ENCODE data around the gene FAM216A. TPM values are rescaled to one million over a fixed set of nuclear protein-coding genes. Genes with fewer than 3 reads are reported as not detected.
"Not testable (repeated sequence)": the region's sequence is repeated elsewhere in the genome, so short reads cannot be mapped to it uniquely, and the experiment has no call there.

The FAM216A gene
- total RNA-seq, 1 experiment from 2014 or later: 10.1 TPM

DNA sequence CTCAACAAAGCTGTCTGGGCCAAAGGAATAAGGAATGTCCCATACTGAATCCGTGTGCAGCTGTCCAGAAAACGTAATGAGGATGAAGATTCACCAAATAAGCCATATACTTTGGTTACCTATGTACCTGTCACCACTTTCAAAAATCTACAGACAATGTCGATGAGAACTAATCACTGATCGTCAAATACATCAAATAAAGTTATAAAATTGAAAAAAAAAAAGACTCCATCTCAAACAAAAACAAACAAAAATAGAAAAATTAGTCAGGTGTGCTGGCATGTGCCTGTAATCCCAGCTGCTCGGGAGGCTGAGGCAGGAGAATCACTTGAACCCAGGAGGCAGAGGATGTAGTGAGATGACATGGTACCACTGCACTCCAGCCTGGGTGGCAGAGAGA lies 7.5 kb upstream of the FAM216A start:
- intact Hi-C loops (cut with micrococcal nuclease); H4K20me1 ChIP-seq (ENCODE audit: insufficient read depth); H3K4me3 ChIP-seq (replicated peaks in 1 of 2; ENCODE audit: low read depth in 1 of 2, low read length in 2 of 2); ATAC-seq; H3K27me3 ChIP-seq (ENCODE audit: insufficient read depth, low read length); RAD21 ChIA-PET (ENCODE audit: low non-redundant PET in 1 of 2, low total read pairs in 2 of 2, uncharacterized antibody in 2 of 2, unreplicated experiment in 2 of 2); DNase-seq (ENCODE audit: low read depth, low spot score); H3K4me1 ChIP-seq (ENCODE audit: control insufficient read depth in 1 of 2, insufficient read depth in 2 of 2, low read length in 2 of 2); POLR2A ChIA-PET; H3K9me3 ChIP-seq (ENCODE audit: control insufficient read depth in 1 of 2, insufficient read depth in 1 of 2, low read depth in 1 of 2, low read length in 2 of 2); H3K27ac ChIP-seq (ENCODE audit: low read depth, low read length); H3K4me2 ChIP-seq (ENCODE audit: low read length); H2AFZ ChIP-seq (ENCODE audit: low read depth, low read length, poor library complexity, severe bottlenecking); BruUV-seq (replicated peaks); H3K9me2 ChIP-seq (ENCODE audit: insufficient read depth); H3K9ac ChIP-seq (ENCODE audit: low read length): not testable (repeated sequence)
- H3K79me2 ChIP-seq (ENCODE audit: insufficient read depth, low read length): peaks cover 19% of the 10 kb centered on the region
- H3K36me3 ChIP-seq (ENCODE audit: control insufficient read depth in 1 of 2, insufficient read depth in 2 of 2, low read length in 2 of 2): peaks cover 11 to 24% of the 10 kb centered on the region in 2 experiments; a peak in 2 of 4 replicates
- CTCF ChIA-PET: interaction anchor here (1.0 kb wide), 1 partner anchor 11 kb away, joined by 3 read pairs; the partner anchor contains the start of gene ARPC3

DNA sequence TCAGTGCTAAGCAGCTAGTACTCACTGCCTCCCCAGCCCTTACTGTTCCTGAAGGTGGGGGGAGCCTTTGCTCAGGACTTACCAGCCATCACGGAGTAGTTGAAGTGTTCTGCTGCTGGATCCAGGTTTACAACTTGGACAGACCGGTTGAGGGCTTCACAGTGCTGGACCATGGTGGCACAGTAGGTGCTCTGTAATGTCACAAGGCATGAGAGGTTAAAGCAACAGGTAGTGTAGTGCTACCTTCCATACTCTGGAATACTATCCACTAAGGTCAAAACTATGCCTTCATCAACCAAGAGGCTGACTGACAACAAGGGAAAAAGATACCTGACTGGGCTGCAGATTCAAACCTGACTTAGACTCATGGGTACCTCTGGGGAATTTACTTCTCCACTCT lies 3.6 kb upstream of the FAM216A start:
- TF ChIP-seq YY1 (IDR thresholded peaks at IDR 0.05; ENCODE audit: extremely low read depth, insufficient replicate concordance, low read depth, low read length): no peak
- no peak for TF ChIP-seq FOSL1 (IDR thresholded peaks at IDR 0.05; ENCODE audit: low read depth)
- TF ChIP-seq RAD21 (IDR thresholded peaks at IDR 0.05; ENCODE audit: low read depth): no peak
- TF ChIP-seq, protein P1, sequence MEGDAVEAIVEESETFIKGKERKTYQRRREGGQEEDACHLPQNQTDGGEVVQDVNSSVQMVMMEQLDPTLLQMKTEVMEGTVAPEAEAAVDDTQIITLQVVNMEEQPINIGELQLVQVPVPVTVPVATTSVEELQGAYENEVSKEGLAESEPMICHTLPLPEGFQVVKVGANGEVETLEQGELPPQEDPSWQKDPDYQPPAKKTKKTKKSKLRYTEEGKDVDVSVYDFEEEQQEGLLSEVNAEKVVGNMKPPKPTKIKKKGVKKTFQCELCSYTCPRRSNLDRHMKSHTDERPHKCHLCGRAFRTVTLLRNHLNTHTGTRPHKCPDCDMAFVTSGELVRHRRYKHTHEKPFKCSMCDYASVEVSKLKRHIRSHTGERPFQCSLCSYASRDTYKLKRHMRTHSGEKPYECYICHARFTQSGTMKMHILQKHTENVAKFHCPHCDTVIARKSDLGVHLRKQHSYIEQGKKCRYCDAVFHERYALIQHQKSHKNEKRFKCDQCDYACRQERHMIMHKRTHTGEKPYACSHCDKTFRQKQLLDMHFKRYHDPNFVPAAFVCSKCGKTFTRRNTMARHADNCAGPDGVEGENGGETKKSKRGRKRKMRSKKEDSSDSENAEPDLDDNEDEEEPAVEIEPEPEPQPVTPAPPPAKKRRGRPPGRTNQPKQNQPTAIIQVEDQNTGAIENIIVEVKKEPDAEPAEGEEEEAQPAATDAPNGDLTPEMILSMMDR (IDR thresholded peaks at IDR 0.05 in 2 of 3, conservative IDR thresholded peaks at IDR 0.05 in 1 of 3; ENCODE audit: borderline replicate concordance in 1 of 3, insufficient read depth in 1 of 3, low read depth in 2 of 3, low read length in 2 of 3): no peak
- no peak for TF ChIP-seq SIN3A (IDR thresholded peaks at IDR 0.05; ENCODE audit: low read depth)
- TF ChIP-seq SRF (IDR thresholded peaks at IDR 0.05; ENCODE audit: low read depth): no peak
- no peak overlapping the region for H3K27ac ChIP-seq (ENCODE audit: low read depth, low read length)
- DNase-seq (ENCODE audit: low read depth, low spot score) (no peak), ATAC-seq (no peak)
- no peak overlapping the region for H3K4me3 ChIP-seq (replicated peaks in 1 of 2; ENCODE audit: low read depth in 1 of 2, low read length in 2 of 2)
- BruUV-seq (replicated peaks): no TSS peak
- H4K20me1 ChIP-seq (ENCODE audit: insufficient read depth): no peaks in the 10 kb centered on the region
- CTCF ChIA-PET: no interaction called here
- no peak overlapping the region for H2AFZ ChIP-seq (ENCODE audit: low read depth, low read length, poor library complexity, severe bottlenecking)
- peaks cover 36% of the 10 kb centered on the region for H3K79me2 ChIP-seq (ENCODE audit: insufficient read depth, low read length)
- no peak overlapping the region for H3K9ac ChIP-seq (ENCODE audit: low read length)
- peaks cover 12 to 25% of the 10 kb centered on the region in 2 experiments for H3K4me1 ChIP-seq (ENCODE audit: control insufficient read depth in 1 of 2, insufficient read depth in 2 of 2, low read length in 2 of 2)
- RAD21 ChIA-PET (ENCODE audit: low non-redundant PET in 1 of 2, low total read pairs in 2 of 2, uncharacterized antibody in 2 of 2, unreplicated experiment in 2 of 2): no interaction called here
- H3K27me3 ChIP-seq (ENCODE audit: insufficient read depth, low read length): no peaks in the 10 kb centered on the region
- POLR2A ChIA-PET: no interaction called here
- peaks cover 7 to 20% of the 10 kb centered on the region in 2 experiments; a peak in 2 of 4 replicates for H3K36me3 ChIP-seq (ENCODE audit: control insufficient read depth in 1 of 2, insufficient read depth in 2 of 2, low read length in 2 of 2)
- H3K4me2 ChIP-seq (ENCODE audit: low read length): no peak overlapping the region
- H3K9me2 ChIP-seq (ENCODE audit: insufficient read depth): no peaks in the 10 kb centered on the region
- intact Hi-C loops (cut with micrococcal nuclease): no loop called here
- H3K9me3 ChIP-seq (ENCODE audit: control insufficient read depth in 1 of 2, insufficient read depth in 1 of 2, low read depth in 1 of 2, low read length in 2 of 2): no peaks in the 10 kb centered on the region

DNA sequence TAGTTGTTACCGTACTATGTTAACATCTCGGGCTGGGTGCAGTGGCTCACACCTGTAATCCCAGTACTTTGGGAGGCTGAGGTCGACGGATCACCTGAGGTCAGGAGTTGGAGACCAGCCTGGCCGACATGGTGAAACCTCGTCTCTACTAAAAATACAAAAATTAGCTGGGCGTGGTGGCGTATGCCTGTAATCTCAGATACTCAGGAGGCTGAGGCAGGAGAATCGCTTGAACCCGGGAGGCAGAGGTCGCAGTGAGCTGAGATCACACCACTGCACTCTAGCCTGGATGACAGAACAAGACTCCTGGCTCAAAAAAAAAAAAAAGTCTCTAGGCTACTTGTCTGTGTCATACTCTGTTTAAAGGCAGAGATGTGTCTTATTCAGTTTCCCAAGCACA lies 2.9 kb upstream of the FAM216A start:
- H3K27me3 ChIP-seq (ENCODE audit: insufficient read depth, low read length); H4K20me1 ChIP-seq (ENCODE audit: insufficient read depth); H3K9ac ChIP-seq (ENCODE audit: low read length); CTCF ChIA-PET; ATAC-seq; RAD21 ChIA-PET (ENCODE audit: low non-redundant PET in 1 of 2, low total read pairs in 2 of 2, uncharacterized antibody in 2 of 2, unreplicated experiment in 2 of 2); H3K27ac ChIP-seq (ENCODE audit: low read depth, low read length); H3K4me2 ChIP-seq (ENCODE audit: low read length); H3K9me2 ChIP-seq (ENCODE audit: insufficient read depth); intact Hi-C loops (cut with micrococcal nuclease); DNase-seq (ENCODE audit: low read depth, low spot score); H2AFZ ChIP-seq (ENCODE audit: low read depth, low read length, poor library complexity, severe bottlenecking); H3K4me3 ChIP-seq (replicated peaks in 1 of 2; ENCODE audit: low read depth in 1 of 2, low read length in 2 of 2); POLR2A ChIA-PET; BruUV-seq (replicated peaks); H3K9me3 ChIP-seq (ENCODE audit: control insufficient read depth in 1 of 2, insufficient read depth in 1 of 2, low read depth in 1 of 2, low read length in 2 of 2): not testable (repeated sequence)
- H3K4me1 ChIP-seq (ENCODE audit: control insufficient read depth in 1 of 2, insufficient read depth in 2 of 2, low read length in 2 of 2): peaks cover 12 to 25% of the 10 kb centered on the region in 2 experiments
- H3K36me3 ChIP-seq (ENCODE audit: control insufficient read depth in 1 of 2, insufficient read depth in 2 of 2, low read length in 2 of 2): peaks cover 5 to 20% of the 10 kb centered on the region in 2 experiments; a peak in 2 of 4 replicates
- H3K79me2 ChIP-seq (ENCODE audit: insufficient read depth, low read length): peaks cover 33% of the 10 kb centered on the region
